Measurements from ENCODE around the gene ARMC2.

DNA sequence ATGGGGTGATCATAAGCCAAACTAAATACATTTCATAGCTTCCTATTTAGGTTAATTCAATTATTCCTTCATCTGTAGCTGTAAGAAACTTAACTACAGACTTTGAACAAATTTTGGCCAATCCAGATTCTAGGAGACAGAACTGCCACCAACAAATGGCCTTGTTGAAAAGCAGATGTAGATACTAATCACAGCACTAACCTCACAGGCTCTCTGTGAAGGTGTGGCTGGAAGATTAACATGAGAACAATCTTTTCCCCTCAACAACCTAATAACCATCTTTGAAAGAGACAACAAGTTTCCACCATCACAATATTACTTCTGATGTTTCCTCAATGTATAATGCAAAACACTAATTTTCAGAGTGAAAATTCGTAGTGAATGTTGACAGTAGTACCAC lies 158.6 kb downstream of the ARMC2 start:
- no peak for TF ChIP-seq EZH2 (IDR thresholded peaks at IDR 0.05; ENCODE audit: insufficient read depth, low read length)
- TF ChIP-seq CTCF (IDR thresholded peaks at IDR 0.05; ENCODE audit: insufficient read depth, low read depth, low read length): no peak
